Mucosa of descending colon (tissue), 3 donors: Measurements from ENCODE around the gene BMPR1A. TPM values are rescaled to one million over a fixed set of nuclear protein-coding genes. Genes with fewer than 3 reads are reported as not detected.

Experiments
- ATAC-seq: fragments of 200-7000 bp; cut with Tn5 transposase; one replicate; pipeline ENCODE4 v1.9.1; 2020; ENCODE audit warnings: mild to moderate bottlenecking, moderate library complexity
- DNase-seq, 3 donors: peaks; one replicate each; pipeline ENCODE4 v3.0.0-alpha.2; 2020
- H3K36me3 ChIP-seq: fragments of 200-600 bp; one replicate; pipeline ENCODE4 v1.8.0; 2021; ENCODE audit warnings: low read depth, mild to moderate bottlenecking
- H3K4me1 ChIP-seq: fragments of 200-600 bp; one replicate; pipeline ENCODE4 v1.8.0; 2021; ENCODE audit warnings: low read depth, mild to moderate bottlenecking
- H3K4me3 ChIP-seq: fragments of 200-600 bp; one replicate; pipeline ENCODE4 v1.8.0; 2021; ENCODE audit warnings: mild to moderate bottlenecking
- H3K9me3 ChIP-seq: fragments of 200-600 bp; one replicate; pipeline ENCODE4 v1.8.0; 2021; ENCODE audit warnings: mild to moderate bottlenecking
- intact Hi-C, 2 donors: fragments of 100-400 bp; cut with DNase I in 1 of 2; cut with micrococcal nuclease in 1 of 2; formaldehyde crosslinking; loops; one replicate each; pipeline versions ENCODE4 v1.11.0 to v1.11.1; 2022; cut with DNase I, micrococcal nuclease
- total RNA-seq, 3 donors: library from RNA; stranded (reverse); fragmentation: NEBNext Ultra II Directional in 2 of 3; extraction: Animal tissue kit (Norgen Biotek cat#: 25700) in 2 of 3; gene quantifications; one replicate each; pipeline versions ENCODE4 v1.2.1 to v1.2.4, GENCODE V29; 2021 to 2023
- TF ChIP-seq, protein P1 (sequence below): fragments of 200-600 bp; IDR thresholded peaks from one replicate; pipeline ENCODE4 v1.8.0; 2022; ENCODE audit warnings: antibody characterized with exemption, mild to moderate bottlenecking
- donor health status: DM: no; HTN: no; CAD: no; lungs with moderate emphysema.
- donor health status: DM: no; HTN: no; CAD: no.
- donor health status: DM: no; HTN: yes; CAD: no.

Gene BMPR1A
- total RNA-seq, 3 donors from 2014 or later = 44.4 to 126 (median 45.3) TPM

DNA sequence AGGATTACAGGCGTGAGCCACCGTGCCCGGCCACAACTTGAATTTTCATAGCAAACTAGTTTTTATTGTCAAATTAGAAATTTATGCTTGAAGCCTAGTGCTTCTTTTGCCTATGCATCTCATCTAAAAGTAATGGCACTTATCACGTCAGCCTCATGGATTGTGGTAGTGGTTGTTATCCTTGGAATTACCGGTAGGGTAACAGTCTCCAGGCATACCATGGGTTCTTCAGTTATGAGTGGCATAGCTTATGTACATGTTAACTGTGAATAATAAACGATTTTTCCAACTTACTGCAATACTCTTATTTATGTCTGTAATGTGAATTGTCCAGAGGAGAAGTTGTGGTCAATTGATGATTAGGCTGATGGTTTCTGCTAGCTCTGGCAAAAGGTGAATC lies 63.1 kb downstream of the BMPR1A start:
- TF ChIP-seq, protein P1, sequence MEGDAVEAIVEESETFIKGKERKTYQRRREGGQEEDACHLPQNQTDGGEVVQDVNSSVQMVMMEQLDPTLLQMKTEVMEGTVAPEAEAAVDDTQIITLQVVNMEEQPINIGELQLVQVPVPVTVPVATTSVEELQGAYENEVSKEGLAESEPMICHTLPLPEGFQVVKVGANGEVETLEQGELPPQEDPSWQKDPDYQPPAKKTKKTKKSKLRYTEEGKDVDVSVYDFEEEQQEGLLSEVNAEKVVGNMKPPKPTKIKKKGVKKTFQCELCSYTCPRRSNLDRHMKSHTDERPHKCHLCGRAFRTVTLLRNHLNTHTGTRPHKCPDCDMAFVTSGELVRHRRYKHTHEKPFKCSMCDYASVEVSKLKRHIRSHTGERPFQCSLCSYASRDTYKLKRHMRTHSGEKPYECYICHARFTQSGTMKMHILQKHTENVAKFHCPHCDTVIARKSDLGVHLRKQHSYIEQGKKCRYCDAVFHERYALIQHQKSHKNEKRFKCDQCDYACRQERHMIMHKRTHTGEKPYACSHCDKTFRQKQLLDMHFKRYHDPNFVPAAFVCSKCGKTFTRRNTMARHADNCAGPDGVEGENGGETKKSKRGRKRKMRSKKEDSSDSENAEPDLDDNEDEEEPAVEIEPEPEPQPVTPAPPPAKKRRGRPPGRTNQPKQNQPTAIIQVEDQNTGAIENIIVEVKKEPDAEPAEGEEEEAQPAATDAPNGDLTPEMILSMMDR = no peak
- intact Hi-C loops = no loop called here
- Histone ChIP-seq H3K4me1 (no peaks in the 10 kb centered on the region), H3K9me3 (no peaks in the 10 kb centered on the region), H3K36me3 (no peaks in the 10 kb centered on the region), H3K4me3 (no peak overlapping the region)
- ATAC-seq (no peak), DNase-seq (no peak)

DNA sequence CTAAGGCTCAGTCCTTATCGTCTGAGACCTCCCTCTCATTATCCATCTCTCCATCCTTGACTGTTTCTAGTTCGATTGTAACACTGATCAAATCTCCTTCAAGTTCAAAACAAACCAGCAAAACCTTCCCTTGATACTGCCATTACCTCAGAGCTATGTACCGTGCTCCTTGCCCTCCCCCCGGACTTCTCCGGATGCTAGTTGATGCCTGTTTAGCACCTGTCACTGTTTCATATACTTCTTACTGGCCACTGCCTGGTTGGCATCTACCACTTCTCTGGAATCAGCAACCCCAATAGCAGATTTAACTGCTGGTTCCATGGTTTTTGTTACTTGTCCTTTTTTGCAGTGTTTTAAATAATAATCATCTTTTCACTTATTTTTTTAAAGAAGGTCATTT lies 64.1 kb downstream of the BMPR1A start:
- H3K9me3 ChIP-seq = no peaks in the 10 kb centered on the region
- TF ChIP-seq, protein P1 = no peak

DNA sequence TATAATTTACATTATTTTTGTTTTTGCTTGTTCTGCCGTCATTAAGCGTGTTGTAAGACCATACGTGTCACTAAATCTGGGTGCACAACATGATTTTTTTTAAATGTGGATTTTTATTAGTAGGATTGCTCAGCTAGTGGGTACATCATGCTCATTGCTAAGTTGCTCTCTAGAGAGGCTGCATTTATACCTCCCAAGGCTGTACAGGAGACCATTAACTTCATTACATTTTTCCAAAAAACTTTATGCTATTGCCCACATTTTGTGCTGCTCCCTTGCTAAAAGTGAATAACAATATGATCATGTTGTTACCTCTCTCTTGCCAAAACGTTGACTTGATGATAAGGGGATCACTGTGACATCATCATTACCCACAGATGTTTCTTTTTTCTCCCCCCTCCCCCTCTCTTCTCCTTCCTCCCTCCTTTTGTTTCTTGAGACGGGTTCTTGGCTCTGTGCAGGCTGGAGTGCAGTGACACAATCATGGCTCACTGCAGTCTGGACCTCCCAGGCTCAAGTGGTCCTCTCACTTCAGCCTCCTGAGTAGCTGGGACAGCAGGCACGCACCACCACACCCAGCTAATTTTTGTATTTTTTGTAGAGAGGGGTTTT lies 65.1 kb downstream of the BMPR1A start:
- ATAC-seq (no peak), DNase-seq (no peak)
- TF ChIP-seq, protein P1 = no peak
- no peak overlapping the region for H3K4me3 ChIP-seq
- H3K9me3 ChIP-seq = no peaks in the 10 kb centered on the region
- intact Hi-C loops = no loop called here
- no peaks in the 10 kb centered on the region for H3K36me3 ChIP-seq
- H3K4me1 ChIP-seq = no peaks in the 10 kb centered on the region

More for the DNA sequence above, 64.1 kb downstream of the BMPR1A start:
- intact Hi-C loops = no loop called here
- Histone ChIP-seq H3K4me3 (no peak overlapping the region), H3K4me1 (no peaks in the 10 kb centered on the region), H3K36me3 (no peaks in the 10 kb centered on the region)
- no peak for DNase-seq
- no peak for ATAC-seq

GRCh38 chr10:86823565-86823964 lies 67.1 kb downstream of the BMPR1A start:
- DNase-seq (no peak), ATAC-seq (no peak)
- Histone ChIP-seq H3K4me1 (no peaks in the 10 kb centered on the region), H3K9me3 (no peaks in the 10 kb centered on the region), H3K36me3 (no peaks in the 10 kb centered on the region), H3K4me3 (no peak overlapping the region)
- intact Hi-C loops = no loop called here
- TF ChIP-seq, protein P1 = no peak

GRCh38 chr10:86824151-86824550 lies 67.7 kb downstream of the BMPR1A start:
- intact Hi-C loops = no loop called here
- DNase-seq (peak in 1 of 3 donors; percentile 12), ATAC-seq (peak; percentile 59)
- TF ChIP-seq, protein P1 = no peak
- Histone ChIP-seq H3K36me3 (no peaks in the 10 kb centered on the region), H3K9me3 (no peaks in the 10 kb centered on the region), H3K4me3 (no peak overlapping the region), H3K4me1 (peaks cover 5% of the 10 kb centered on the region)

GRCh38 chr10:86825366-86825765 lies 68.9 kb downstream of the BMPR1A start:
- no peak for DNase-seq
- Histone ChIP-seq H3K36me3 (no peaks in the 10 kb centered on the region), H3K9me3 (no peaks in the 10 kb centered on the region), H3K4me1 (peaks cover 12% of the 10 kb centered on the region), H3K4me3 (no peak overlapping the region)
- intact Hi-C loops = no loop called here
- TF ChIP-seq, protein P1 = no peak
- no peak for ATAC-seq
